HEK293T (cell line): Measurements from ENCODE around the gene PPP2R5D.
"Not testable (repeated sequence)": the region's sequence is repeated elsewhere in the genome, so short reads cannot be mapped to it uniquely, and the experiment has no call there.

Source experiments
- CTCF ChIA-PET: fragments of 350-600 bp; formaldehyde crosslinking; extraction: SDS; loops from one replicate; lab custom pipeline; 2021; ENCODE audit warnings: antibody characterized with exemption, inconsistent platforms; lab: Yijun Ruan, JAX
- POLR2A ChIA-PET: fragments of 350-600 bp; formaldehyde crosslinking; extraction: SDS; loops from one replicate; lab custom pipeline; 2020; ENCODE audit warnings: antibody characterized with exemption, inconsistent platforms; lab: Yijun Ruan, JAX
- DNase-seq: peaks from one replicate; pipeline ENCODE4 v3.0.0; 2012; ENCODE audit warnings: mixed read lengths; ENCODE audit errors: extremely low spot score
- ARNT ChIP-seq: fragments of 450-650 bp; IDR thresholded peaks from 2 replicates; pipeline ENCODE4 v1.6.1; 2017; ENCODE audit warnings: mild to moderate bottlenecking
- BHLHE40 ChIP-seq: fragments of 450-650 bp; IDR thresholded peaks from 2 replicates; pipeline ENCODE4 v1.6.1; 2016; ENCODE audit warnings: mild to moderate bottlenecking, moderate library complexity, borderline replicate concordance
- CTBP1 ChIP-seq: fragments of 450-650 bp; IDR thresholded peaks from 2 replicates; pipeline ENCODE4 v1.6.1; 2016; ENCODE audit warnings: borderline replicate concordance
- ELF4 ChIP-seq: fragments of 450-650 bp; IDR thresholded peaks from 2 replicates; pipeline ENCODE4 v1.6.1; 2017; ENCODE audit warnings: antibody characterized with exemption
- FOXA1 ChIP-seq: fragments of 450-650 bp; IDR thresholded peaks from 2 replicates; pipeline ENCODE4 v1.6.1; 2016; ENCODE audit warnings: mild to moderate bottlenecking
- FOXK2 ChIP-seq: fragments of 450-650 bp; IDR thresholded peaks from 2 replicates; pipeline ENCODE4 v1.6.1; 2016; ENCODE audit warnings: mild to moderate bottlenecking
- FOXM1 ChIP-seq: fragments of 450-650 bp; IDR thresholded peaks from 2 replicates; pipeline ENCODE4 v1.6.1; 2017; ENCODE audit warnings: mild to moderate bottlenecking, borderline replicate concordance
- HDGF ChIP-seq: fragments of 450-650 bp; IDR thresholded peaks from 2 replicates; pipeline ENCODE4 v1.6.1; 2017; ENCODE audit warnings: antibody characterized with exemption, borderline replicate concordance
- L3MBTL2 ChIP-seq: fragments of 450-650 bp; conservative IDR thresholded peaks from 2 replicates; pipeline ENCODE4 v1.6.1; 2016; ENCODE audit warnings: mild to moderate bottlenecking
- LEF1 ChIP-seq: fragments of 450-650 bp; IDR thresholded peaks from 2 replicates; pipeline ENCODE4 v1.6.1; 2017; ENCODE audit warnings: mild to moderate bottlenecking, borderline replicate concordance
- NFRKB ChIP-seq: fragments of 450-650 bp; IDR thresholded peaks from 2 replicates; pipeline ENCODE4 v1.6.1; 2016; ENCODE audit warnings: mild to moderate bottlenecking, moderate library complexity
- PKNOX1 ChIP-seq: fragments of 450-650 bp; IDR thresholded peaks from 2 replicates; pipeline ENCODE4 v1.6.1; 2016
- SP1 ChIP-seq: fragments of 450-650 bp; IDR thresholded peaks from 2 replicates; pipeline ENCODE4 v1.6.1; 2017
- SUZ12 ChIP-seq: fragments of 450-650 bp; IDR thresholded peaks from 2 replicates; pipeline ENCODE4 v1.6.1; 2016; ENCODE audit warnings: mild to moderate bottlenecking
- TARDBP ChIP-seq: fragments of 450-650 bp; IDR thresholded peaks from 2 replicates; pipeline ENCODE4 v1.6.1; 2016
- ZNF384 ChIP-seq: fragments of 450-650 bp; IDR thresholded peaks from 2 replicates; pipeline ENCODE4 v1.6.1; 2016

PPP2R5D gene

GRCh38 chr6:42938987-42939809 is 45.2 kb upstream of the PPP2R5D start:
- ChIA-PET CTCF (no interaction called here), POLR2A (interaction anchor here (0.8 to 3.1 kb wide), 2 partner anchors 10 to 39 kb away, joined by 3 to 31 read pairs; partner anchors contain the start of genes CNPY3 and PEX6)
- TF ChIP-seq HDGF = no peak
- no peak for TF ChIP-seq ELF4
- TF ChIP-seq SP1 = no peak
- TF ChIP-seq PKNOX1 = no peak
- no peak for TF ChIP-seq BHLHE40
- TF ChIP-seq L3MBTL2 = no peak
- no peak for TF ChIP-seq TARDBP
- no peak for TF ChIP-seq FOXK2
- TF ChIP-seq FOXM1 = no peak
- no peak for DNase-seq

- POLR2A ChIA-PET = interaction anchor here (3.1 kb wide), 1 partner anchor 10 kb away, joined by 31 read pairs; the partner anchor contains the start of gene CNPY3
- TF ChIP-seq FOXK2 = no peak
- TF ChIP-seq ZNF384 = no peak
- TF ChIP-seq ELF4 = no peak
- no peak for TF ChIP-seq BHLHE40
- TF ChIP-seq HDGF = no peak
- TF ChIP-seq SP1 = no peak
- no peak for TF ChIP-seq FOXM1
- TF ChIP-seq NFRKB = no peak
- TF ChIP-seq CTBP1 = no peak
- no peak for TF ChIP-seq TARDBP
- TF ChIP-seq FOXA1 = no peak
- no peak for TF ChIP-seq PKNOX1
- TF ChIP-seq SUZ12 = no peak
- DNase-seq = no peak
- CTCF ChIA-PET = no interaction called here
Observed at GRCh38 chr6:42939810-42940167, 44.6 kb upstream of the PPP2R5D start.

GRCh38 chr6:42940493-42941045 is 43.8 kb upstream of the PPP2R5D start:
- DNase-seq = no peak
- ChIA-PET POLR2A (interaction anchor here (1.1 to 3.1 kb wide), 2 partner anchors 11 to 43 kb away, joined by 5 to 31 read pairs; partner anchors contain the start of genes CNPY3 and PPP2R5D), CTCF (no interaction called here)
- TF ChIP-seq ZNF384 (no peak), TARDBP (no peak), SP1 (no peak), SUZ12 (no peak), FOXK2 (no peak), ARNT (no peak), CTBP1 (no peak), BHLHE40 (no peak), FOXA1 (no peak), FOXM1 (no peak), HDGF (no peak), L3MBTL2 (no peak), ELF4 (no peak), PKNOX1 (no peak), NFRKB (no peak), LEF1 (no peak)

GRCh38 chr6:42941356-42941755 is 43.0 kb upstream of the PPP2R5D start:
- POLR2A ChIA-PET = interaction anchor here (1.1 to 3.1 kb wide), 2 partner anchors 12 to 43 kb away, joined by 5 to 31 read pairs; partner anchors contain the start of genes CNPY3 and PPP2R5D
- CTCF ChIA-PET = not testable (repeated sequence)

GRCh38 chr6:42942444-42942843 is 41.9 kb upstream of the PPP2R5D start:
- DNase-seq = no peak
- CTCF ChIA-PET = no interaction called here
- POLR2A ChIA-PET = interaction anchor here (1.5 kb wide), 1 partner anchor 37 kb away, joined by 4 read pairs; the partner anchor contains the start of gene PEX6
- TF ChIP-seq FOXA1 = no peak

More at GRCh38 chr6:42941356-42941755, 43.0 kb upstream of the PPP2R5D start:
- not testable (repeated sequence) for DNase-seq

- TF ChIP-seq FOXM1 = no peak
- TF ChIP-seq FOXA1 = no peak
- TF ChIP-seq ARNT = no peak
- TF ChIP-seq FOXK2 = no peak
- no peak for TF ChIP-seq L3MBTL2
- TF ChIP-seq CTBP1 = no peak
- TF ChIP-seq ELF4 = no peak
- TF ChIP-seq TARDBP = no peak
- no peak for TF ChIP-seq NFRKB
- no peak for TF ChIP-seq HDGF
- no peak for TF ChIP-seq ZNF384
- TF ChIP-seq BHLHE40 = no peak
- ChIA-PET CTCF (no interaction called here), POLR2A (no interaction called here)
- DNase-seq = no peak
Observed at GRCh38 chr6:42947950-42948349, 36.4 kb upstream of the PPP2R5D start.
